WTC11 (cell line): ENCODE results near the gene UGT1A10.

ENCODE experiments used
- ESRRA ChIP-seq: sonication (generic); formaldehyde crosslinking; IDR thresholded peaks from 2 replicates; pipeline ENCODE4 v1.8.1; 2022; ENCODE audit warnings: mild to moderate bottlenecking, missing genetic modification reagents, borderline replicate concordance
- FOXP1 ChIP-seq: sonication (generic); formaldehyde crosslinking; IDR thresholded peaks from 2 replicates; pipeline ENCODE4 v1.8.0; 2022; ENCODE audit warnings: missing genetic modification reagents, mild to moderate bottlenecking, moderate library complexity, borderline replicate concordance
- NR3C1 ChIP-seq: sonication (generic); formaldehyde crosslinking; conservative IDR thresholded peaks from 2 replicates; pipeline ENCODE4 v1.8.1; 2023; ENCODE audit warnings: low read depth, mild to moderate bottlenecking, missing genetic modification reagents
- SMAD3 ChIP-seq: sonication (generic); formaldehyde crosslinking; IDR thresholded peaks from 2 replicates; pipeline ENCODE4 v1.8.0; 2022; ENCODE audit warnings: missing genetic modification reagents, mild to moderate bottlenecking, borderline replicate concordance
- ZNF232 ChIP-seq: sonication (generic); formaldehyde crosslinking; IDR thresholded peaks from 2 replicates; pipeline ENCODE4 v1.8.0; 2022; ENCODE audit warnings: mild to moderate bottlenecking, missing genetic modification reagents
- ZNF317 ChIP-seq: sonication (generic); formaldehyde crosslinking; IDR thresholded peaks from 2 replicates; pipeline ENCODE4 v1.8.1; 2023; ENCODE audit warnings: low read depth, mild to moderate bottlenecking, moderate library complexity, missing genetic modification reagents, borderline replicate concordance
- TF ChIP-seq, protein P1 (sequence below): fragments of 200-600 bp; IDR thresholded peaks from 2 replicates; pipeline ENCODE4 v1.8.0; 2022; ENCODE audit warnings: antibody characterized with exemption
- TF ChIP-seq, protein P2 (sequence below): sonication (generic); formaldehyde crosslinking; IDR thresholded peaks from 2 replicates; pipeline ENCODE4 v1.8.1; 2022; ENCODE audit warnings: low read depth, mild to moderate bottlenecking, moderate library complexity, missing genetic modification reagents, borderline replicate concordance
- TF ChIP-seq, protein P3 (sequence below): sonication (generic); formaldehyde crosslinking; IDR thresholded peaks from 2 replicates; pipeline ENCODE4 v1.8.1; 2023; ENCODE audit warnings: mild to moderate bottlenecking, missing genetic modification reagents, moderate library complexity
- TF ChIP-seq, protein P4 (sequence below): sonication (generic); formaldehyde crosslinking; IDR thresholded peaks from 2 replicates; pipeline ENCODE4 v1.8.0; 2022; ENCODE audit warnings: mild to moderate bottlenecking, missing genetic modification reagents

DNA sequence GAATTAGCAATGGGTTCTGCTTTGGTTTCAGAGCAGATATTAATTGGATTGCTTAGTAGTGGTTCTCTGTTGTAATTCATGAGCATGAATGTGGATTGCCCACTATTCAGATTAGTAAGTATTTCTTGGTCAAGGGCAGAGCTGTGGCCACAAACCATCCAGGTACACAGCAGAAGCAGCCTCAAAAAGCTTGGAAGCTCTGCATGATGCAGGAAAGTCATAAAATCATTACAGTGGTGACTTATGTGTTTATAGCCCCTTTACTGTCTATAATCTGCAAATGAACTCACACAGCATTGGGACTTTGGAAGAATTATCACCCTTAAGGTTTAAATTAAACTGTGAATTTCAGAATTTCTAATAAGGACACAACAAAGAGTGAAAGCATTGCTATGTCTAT, 121.9 kb downstream of the UGT1A10 start:
- TF ChIP-seq SMAD3 (CRISPR knock-in tag) (no peak), FOXP1 (no peak), NR3C1 (no peak), ESRRA (CRISPR knock-in tag) (no peak), ZNF317 (no peak), ZNF232 (CRISPR knock-in tag) (no peak)
- TF ChIP-seq, protein P1, sequence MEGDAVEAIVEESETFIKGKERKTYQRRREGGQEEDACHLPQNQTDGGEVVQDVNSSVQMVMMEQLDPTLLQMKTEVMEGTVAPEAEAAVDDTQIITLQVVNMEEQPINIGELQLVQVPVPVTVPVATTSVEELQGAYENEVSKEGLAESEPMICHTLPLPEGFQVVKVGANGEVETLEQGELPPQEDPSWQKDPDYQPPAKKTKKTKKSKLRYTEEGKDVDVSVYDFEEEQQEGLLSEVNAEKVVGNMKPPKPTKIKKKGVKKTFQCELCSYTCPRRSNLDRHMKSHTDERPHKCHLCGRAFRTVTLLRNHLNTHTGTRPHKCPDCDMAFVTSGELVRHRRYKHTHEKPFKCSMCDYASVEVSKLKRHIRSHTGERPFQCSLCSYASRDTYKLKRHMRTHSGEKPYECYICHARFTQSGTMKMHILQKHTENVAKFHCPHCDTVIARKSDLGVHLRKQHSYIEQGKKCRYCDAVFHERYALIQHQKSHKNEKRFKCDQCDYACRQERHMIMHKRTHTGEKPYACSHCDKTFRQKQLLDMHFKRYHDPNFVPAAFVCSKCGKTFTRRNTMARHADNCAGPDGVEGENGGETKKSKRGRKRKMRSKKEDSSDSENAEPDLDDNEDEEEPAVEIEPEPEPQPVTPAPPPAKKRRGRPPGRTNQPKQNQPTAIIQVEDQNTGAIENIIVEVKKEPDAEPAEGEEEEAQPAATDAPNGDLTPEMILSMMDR, result no peak
- TF ChIP-seq, protein P2, sequence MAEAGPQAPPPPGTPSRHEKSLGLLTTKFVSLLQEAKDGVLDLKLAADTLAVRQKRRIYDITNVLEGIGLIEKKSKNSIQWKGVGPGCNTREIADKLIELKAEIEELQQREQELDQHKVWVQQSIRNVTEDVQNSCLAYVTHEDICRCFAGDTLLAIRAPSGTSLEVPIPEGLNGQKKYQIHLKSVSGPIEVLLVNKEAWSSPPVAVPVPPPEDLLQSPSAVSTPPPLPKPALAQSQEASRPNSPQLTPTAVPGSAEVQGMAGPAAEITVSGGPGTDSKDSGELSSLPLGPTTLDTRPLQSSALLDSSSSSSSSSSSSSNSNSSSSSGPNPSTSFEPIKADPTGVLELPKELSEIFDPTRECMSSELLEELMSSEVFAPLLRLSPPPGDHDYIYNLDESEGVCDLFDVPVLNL, result no peak
- TF ChIP-seq, protein P3, sequence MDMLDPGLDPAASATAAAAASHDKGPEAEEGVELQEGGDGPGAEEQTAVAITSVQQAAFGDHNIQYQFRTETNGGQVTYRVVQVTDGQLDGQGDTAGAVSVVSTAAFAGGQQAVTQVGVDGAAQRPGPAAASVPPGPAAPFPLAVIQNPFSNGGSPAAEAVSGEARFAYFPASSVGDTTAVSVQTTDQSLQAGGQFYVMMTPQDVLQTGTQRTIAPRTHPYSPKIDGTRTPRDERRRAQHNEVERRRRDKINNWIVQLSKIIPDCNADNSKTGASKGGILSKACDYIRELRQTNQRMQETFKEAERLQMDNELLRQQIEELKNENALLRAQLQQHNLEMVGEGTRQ (CRISPR knock-in tag), result no peak
- TF ChIP-seq, protein P4, sequence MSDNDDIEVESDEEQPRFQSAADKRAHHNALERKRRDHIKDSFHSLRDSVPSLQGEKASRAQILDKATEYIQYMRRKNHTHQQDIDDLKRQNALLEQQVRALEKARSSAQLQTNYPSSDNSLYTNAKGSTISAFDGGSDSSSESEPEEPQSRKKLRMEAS (CRISPR knock-in tag), result no peak
